SU-DHL-6 (cell line): ENCODE measurements around the gene TGM1.

Experiments
- EZH2phosphoT487 ChIP-seq: fragments of 200-600 bp; sonication (generic), shearing (Covaris generic); conservative IDR thresholded peaks from 2 replicates; pipeline ENCODE4 v1.6.1; 2018; ENCODE audit warnings: mild to moderate bottlenecking, antibody characterized with exemption, low read length, moderate library complexity, mixed read lengths
- TF ChIP-seq, protein P1 (sequence below): fragments of 200-600 bp; sonication (generic); IDR thresholded peaks from one replicate; pipeline ENCODE4 v1.5.1; 2017; ENCODE audit warnings: antibody characterized with exemption, mild to moderate bottlenecking, low read length, moderate library complexity; ENCODE audit not compliant: insufficient read depth, poor library complexity, severe bottlenecking

- TF ChIP-seq, protein P1, sequence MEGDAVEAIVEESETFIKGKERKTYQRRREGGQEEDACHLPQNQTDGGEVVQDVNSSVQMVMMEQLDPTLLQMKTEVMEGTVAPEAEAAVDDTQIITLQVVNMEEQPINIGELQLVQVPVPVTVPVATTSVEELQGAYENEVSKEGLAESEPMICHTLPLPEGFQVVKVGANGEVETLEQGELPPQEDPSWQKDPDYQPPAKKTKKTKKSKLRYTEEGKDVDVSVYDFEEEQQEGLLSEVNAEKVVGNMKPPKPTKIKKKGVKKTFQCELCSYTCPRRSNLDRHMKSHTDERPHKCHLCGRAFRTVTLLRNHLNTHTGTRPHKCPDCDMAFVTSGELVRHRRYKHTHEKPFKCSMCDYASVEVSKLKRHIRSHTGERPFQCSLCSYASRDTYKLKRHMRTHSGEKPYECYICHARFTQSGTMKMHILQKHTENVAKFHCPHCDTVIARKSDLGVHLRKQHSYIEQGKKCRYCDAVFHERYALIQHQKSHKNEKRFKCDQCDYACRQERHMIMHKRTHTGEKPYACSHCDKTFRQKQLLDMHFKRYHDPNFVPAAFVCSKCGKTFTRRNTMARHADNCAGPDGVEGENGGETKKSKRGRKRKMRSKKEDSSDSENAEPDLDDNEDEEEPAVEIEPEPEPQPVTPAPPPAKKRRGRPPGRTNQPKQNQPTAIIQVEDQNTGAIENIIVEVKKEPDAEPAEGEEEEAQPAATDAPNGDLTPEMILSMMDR, result no peak
- no peak for TF ChIP-seq EZH2phosphoT487
These were observed 19.8 kb upstream of the TGM1 start for GRCh38 chr14:24282736-24283135.
